Measurements from ENCODE around the gene ENKUR.
"Not testable (repeated sequence)": the region's sequence is repeated elsewhere in the genome, so short reads cannot be mapped to it uniquely, and the experiment has no call there.

Gene ENKUR

DNA sequence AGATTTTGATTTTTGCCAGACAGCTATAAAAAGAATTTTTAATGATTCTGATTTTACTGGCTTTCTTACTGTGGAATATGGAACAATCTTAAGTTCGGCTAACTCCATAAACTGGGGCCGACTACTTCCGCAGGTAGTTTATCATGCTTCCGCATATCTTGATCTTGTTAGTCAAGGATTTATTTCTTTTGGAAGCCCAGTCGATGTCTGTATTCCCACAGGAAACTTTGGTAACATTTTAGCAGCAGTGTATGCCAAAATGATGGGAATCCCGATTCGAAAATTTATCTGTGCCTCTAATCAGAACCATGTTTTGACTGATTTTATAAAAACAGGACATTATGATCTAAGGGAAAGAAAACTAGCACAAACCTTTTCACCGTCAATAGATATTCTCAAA is 8.6 kb upstream of the ENKUR start:
- H3K36me3 ChIP-seq (ENCODE audit: control insufficient read depth in 2 of 2, insufficient read depth in 2 of 2, low read length in 2 of 2) = no peaks in the 10 kb centered on the region
- H3K4me1 ChIP-seq (ENCODE audit: control insufficient read depth, insufficient read depth, low read length) = no peaks in the 10 kb centered on the region
- no peaks in the 10 kb centered on the region for H3K9me3 ChIP-seq (ENCODE audit: control insufficient read depth in 2 of 2, low read length in 2 of 2)
- H3K27me3 ChIP-seq (ENCODE audit: control insufficient read depth in 1 of 2, insufficient read depth in 2 of 2, low read length in 2 of 2) = no peaks in the 10 kb centered on the region
- no peak overlapping the region for H3K27ac ChIP-seq (ENCODE audit: low read length)
- no peak overlapping the region for H3K4me3 ChIP-seq (ENCODE audit: low read length in 2 of 2)
- no peak overlapping the region for H3K9ac ChIP-seq (ENCODE audit: low read length in 2 of 2)

DNA sequence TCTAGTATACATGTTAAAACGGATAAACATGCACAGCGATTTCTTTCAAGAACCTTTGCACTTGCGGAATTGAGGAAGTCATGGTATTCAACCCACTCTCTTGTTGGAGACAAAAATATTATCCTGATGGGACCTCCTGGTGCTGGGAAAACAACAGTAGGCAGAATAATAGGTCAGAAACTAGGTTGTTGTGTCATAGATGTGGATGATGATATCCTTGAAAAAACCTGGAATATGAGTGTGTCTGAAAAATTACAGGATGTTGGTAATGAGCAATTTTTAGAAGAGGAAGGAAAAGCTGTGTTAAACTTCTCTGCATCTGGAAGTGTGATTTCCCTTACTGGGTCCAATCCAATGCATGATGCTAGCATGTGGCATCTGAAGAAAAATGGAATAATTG is 7.3 kb upstream of the ENKUR start:
- H3K27ac ChIP-seq (ENCODE audit: low read length) = no peak overlapping the region
- H3K4me3 ChIP-seq (ENCODE audit: low read length in 2 of 2) = no peak overlapping the region
- no peaks in the 10 kb centered on the region for H3K27me3 ChIP-seq (ENCODE audit: control insufficient read depth in 1 of 2, insufficient read depth in 2 of 2, low read length in 2 of 2)
- H3K4me1 ChIP-seq (ENCODE audit: control insufficient read depth, insufficient read depth, low read length) = no peaks in the 10 kb centered on the region
- H3K36me3 ChIP-seq (ENCODE audit: control insufficient read depth in 2 of 2, insufficient read depth in 2 of 2, low read length in 2 of 2) = no peaks in the 10 kb centered on the region
- H3K9me3 ChIP-seq (ENCODE audit: control insufficient read depth in 2 of 2, low read length in 2 of 2) = no peaks in the 10 kb centered on the region
- H3K9ac ChIP-seq (ENCODE audit: low read length in 2 of 2) = no peak overlapping the region

DNA sequence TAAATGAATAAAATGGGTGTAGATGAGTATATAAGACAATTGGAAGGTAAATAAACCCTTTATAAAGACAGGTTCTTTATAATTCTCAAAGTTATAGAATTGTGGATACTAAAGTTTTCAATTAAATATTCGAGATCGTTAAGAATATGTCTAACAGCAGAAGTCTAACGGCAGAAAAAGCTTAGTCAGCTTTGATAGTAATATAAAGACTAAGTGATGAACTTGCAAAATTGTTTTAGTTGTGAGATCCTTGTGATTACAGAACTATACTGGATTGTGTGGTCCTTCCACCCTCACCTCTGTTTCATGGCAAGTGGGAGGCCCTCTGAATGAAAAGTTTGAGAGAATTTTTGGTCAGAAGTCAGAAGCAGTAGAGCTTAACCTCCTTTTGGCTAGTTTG is 2.7 kb upstream of the ENKUR start:
- Histone ChIP-seq H3K4me1 (ENCODE audit: control insufficient read depth, insufficient read depth, low read length) (no peaks in the 10 kb centered on the region), H3K27me3 (ENCODE audit: control insufficient read depth in 1 of 2, insufficient read depth in 2 of 2, low read length in 2 of 2) (no peaks in the 10 kb centered on the region), H3K9ac (ENCODE audit: low read length in 2 of 2) (no peak overlapping the region), H3K9me3 (ENCODE audit: control insufficient read depth in 2 of 2, low read length in 2 of 2) (no peaks in the 10 kb centered on the region), H3K4me3 (ENCODE audit: low read length in 2 of 2) (no peak overlapping the region), H3K36me3 (ENCODE audit: control insufficient read depth in 2 of 2, insufficient read depth in 2 of 2, low read length in 2 of 2) (no peaks in the 10 kb centered on the region), H3K27ac (ENCODE audit: low read length) (no peak overlapping the region)

DNA sequence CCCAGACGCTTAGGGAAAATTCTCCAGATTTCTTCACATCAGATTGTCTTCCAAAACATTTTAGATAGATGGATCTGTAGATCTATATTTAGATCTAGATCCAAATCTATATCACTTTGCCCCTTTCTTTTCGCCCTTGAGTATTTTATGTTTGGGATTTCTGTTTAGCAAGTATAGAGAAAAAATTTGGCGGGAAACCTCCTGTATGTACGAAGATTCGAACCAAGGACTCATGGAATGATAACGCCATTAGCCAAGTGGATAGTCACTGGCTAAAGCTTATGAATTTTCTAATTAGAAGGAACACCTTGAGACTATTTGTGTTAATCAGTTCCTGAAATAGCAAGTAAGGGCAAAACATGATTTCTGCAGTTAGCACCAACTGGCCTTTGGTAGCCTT is 1.7 kb upstream of the ENKUR start:
- no peaks in the 10 kb centered on the region for H3K27me3 ChIP-seq (ENCODE audit: control insufficient read depth in 1 of 2, insufficient read depth in 2 of 2, low read length in 2 of 2)
- no peaks in the 10 kb centered on the region for H3K4me1 ChIP-seq (ENCODE audit: control insufficient read depth, insufficient read depth, low read length)
- peak overlapping the region in 1 of 2 donors; percentile 86 for H3K9ac ChIP-seq (ENCODE audit: low read length in 2 of 2)
- no peaks in the 10 kb centered on the region for H3K9me3 ChIP-seq (ENCODE audit: control insufficient read depth in 2 of 2, low read length in 2 of 2)
- peak overlapping the region; percentile 83 to 90 for H3K4me3 ChIP-seq (ENCODE audit: low read length in 2 of 2)
- peak overlapping the region; percentile 82 for H3K27ac ChIP-seq (ENCODE audit: low read length)
- H3K36me3 ChIP-seq (ENCODE audit: control insufficient read depth in 2 of 2, insufficient read depth in 2 of 2, low read length in 2 of 2) = no peaks in the 10 kb centered on the region

DNA sequence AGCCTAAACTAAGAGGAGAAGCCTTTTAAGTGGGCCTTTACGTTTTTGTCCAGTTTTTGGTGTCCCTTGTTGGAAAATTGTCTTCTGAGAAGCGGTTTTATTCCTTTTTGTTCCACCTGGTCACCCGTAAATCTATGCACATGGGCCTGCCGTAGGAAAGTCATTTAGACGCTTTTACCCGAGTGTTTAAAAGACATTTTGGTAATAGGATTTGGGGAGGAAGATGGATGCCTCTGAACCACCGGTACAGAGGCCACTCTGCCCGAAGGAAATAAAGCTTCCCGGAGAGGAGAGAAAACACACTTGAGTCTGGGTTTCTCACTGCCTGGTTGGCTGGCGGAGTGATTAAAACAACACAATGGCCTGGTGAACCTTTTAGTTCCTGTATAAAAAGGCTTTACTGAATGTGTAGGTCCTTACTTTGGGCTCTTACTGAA is 1.2 kb upstream of the ENKUR start:
- Histone ChIP-seq H3K9me3 (ENCODE audit: control insufficient read depth in 2 of 2, low read length in 2 of 2) (no peaks in the 10 kb centered on the region), H3K4me3 (ENCODE audit: low read length in 2 of 2) (peak overlapping the region; percentile 83 to 90), H3K4me1 (ENCODE audit: control insufficient read depth, insufficient read depth, low read length) (no peaks in the 10 kb centered on the region), H3K36me3 (ENCODE audit: control insufficient read depth in 2 of 2, insufficient read depth in 2 of 2, low read length in 2 of 2) (no peaks in the 10 kb centered on the region), H3K27ac (ENCODE audit: low read length) (peak overlapping the region; percentile 82), H3K27me3 (ENCODE audit: control insufficient read depth in 1 of 2, insufficient read depth in 2 of 2, low read length in 2 of 2) (no peaks in the 10 kb centered on the region), H3K9ac (ENCODE audit: low read length in 2 of 2) (peak overlapping the region; percentile 79 to 86)

DNA sequence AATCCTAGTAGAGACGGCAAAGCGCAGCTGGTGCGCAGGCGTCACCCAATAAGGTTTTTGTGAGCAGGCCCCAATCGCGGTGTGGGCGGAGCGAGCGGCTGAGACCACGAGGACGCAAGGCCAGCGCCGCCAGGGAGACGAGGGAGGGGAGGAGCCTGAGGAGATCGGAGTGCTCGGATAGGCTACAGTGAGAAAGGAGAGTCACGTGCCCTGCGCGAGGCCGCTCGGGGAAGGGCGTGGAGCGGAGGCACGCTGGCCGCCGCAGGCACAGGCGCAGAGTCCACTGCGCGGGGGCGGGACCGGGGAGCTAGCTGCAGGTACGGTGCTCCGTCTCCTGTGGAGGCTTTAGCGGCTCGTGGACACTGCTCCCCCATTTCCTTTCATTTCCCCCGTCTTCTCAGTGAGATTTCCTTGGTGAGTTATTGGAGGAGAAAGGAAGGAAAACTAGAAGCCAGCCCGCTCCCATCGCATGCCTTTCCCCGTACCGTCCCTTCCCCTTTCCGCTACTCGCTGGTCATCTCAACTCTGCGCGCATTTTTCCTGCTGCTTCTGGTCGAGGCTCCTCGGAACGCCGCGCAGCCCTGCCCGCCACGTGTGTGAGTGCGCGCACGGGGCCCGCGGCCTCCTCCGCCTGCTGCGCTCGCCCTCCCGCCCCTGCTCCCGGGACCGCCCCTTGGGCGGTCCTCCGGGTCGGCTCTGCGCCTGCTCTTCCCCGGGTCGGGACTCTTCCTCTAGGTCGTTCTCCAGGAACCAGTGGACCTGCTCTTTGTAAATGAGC is 607 bp upstream of the ENKUR start, which contains the start of gene THNSL1:
Gene THNSL1, plus strand, starts transcription at position 237 of the 778 bp plus-strand sequence. CDS start 6,612 bp downstream, outside the sequence.
- H3K9me3 ChIP-seq (ENCODE audit: control insufficient read depth in 2 of 2, low read length in 2 of 2) = no peaks in the 10 kb centered on the region
- peak within 1 kb of the TSS; percentile 82 for H3K27ac ChIP-seq (ENCODE audit: low read length)
- H3K9ac ChIP-seq (ENCODE audit: low read length in 2 of 2) = peak within 1 kb of the TSS; percentile 79 to 86
- H3K36me3 ChIP-seq (ENCODE audit: control insufficient read depth in 2 of 2, insufficient read depth in 2 of 2, low read length in 2 of 2) = no peaks in the 10 kb centered on the region
- H3K4me1 ChIP-seq (ENCODE audit: control insufficient read depth, insufficient read depth, low read length) = no peaks in the 10 kb centered on the region
- H3K4me3 ChIP-seq (ENCODE audit: low read length in 2 of 2) = peak within 1 kb of the TSS; percentile 83 to 90
- no peaks in the 10 kb centered on the region for H3K27me3 ChIP-seq (ENCODE audit: control insufficient read depth in 1 of 2, insufficient read depth in 2 of 2, low read length in 2 of 2)

DNA sequence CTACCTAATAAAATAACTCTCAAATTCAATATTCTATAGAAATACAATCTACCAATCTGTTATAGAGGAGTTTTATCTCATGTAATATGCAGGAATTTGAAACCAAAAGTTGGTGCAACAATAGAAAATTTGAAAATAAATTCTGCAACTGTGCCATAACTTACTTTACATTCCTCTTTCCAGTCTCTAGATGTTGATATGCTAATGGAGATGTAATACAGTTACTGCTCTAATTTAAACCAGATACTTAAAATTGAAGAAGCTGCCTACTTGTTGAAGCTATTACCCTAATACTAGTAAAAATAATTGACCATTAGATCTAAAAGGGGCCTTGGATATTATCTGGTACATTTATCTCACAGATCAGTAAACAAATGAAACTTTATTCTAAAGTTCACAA is 1.4 kb downstream of the ENKUR start:
- Histone ChIP-seq H3K9me3 (ENCODE audit: control insufficient read depth in 2 of 2, low read length in 2 of 2) (no peaks in the 10 kb centered on the region), H3K4me1 (ENCODE audit: control insufficient read depth, insufficient read depth, low read length) (no peaks in the 10 kb centered on the region), H3K9ac (ENCODE audit: low read length in 2 of 2) (no peak overlapping the region), H3K27ac (ENCODE audit: low read length) (no peak overlapping the region), H3K4me3 (ENCODE audit: low read length in 2 of 2) (no peak overlapping the region), H3K36me3 (ENCODE audit: control insufficient read depth in 2 of 2, insufficient read depth in 2 of 2, low read length in 2 of 2) (no peaks in the 10 kb centered on the region), H3K27me3 (ENCODE audit: control insufficient read depth in 1 of 2, insufficient read depth in 2 of 2, low read length in 2 of 2) (no peaks in the 10 kb centered on the region)

GRCh38 chr10:25011591-25011990 is 4.4 kb downstream of the ENKUR start:
- not testable (repeated sequence) for H3K9me3 ChIP-seq (ENCODE audit: control insufficient read depth in 2 of 2, low read length in 2 of 2); H3K4me3 ChIP-seq (ENCODE audit: low read length in 2 of 2); H3K36me3 ChIP-seq (ENCODE audit: control insufficient read depth in 2 of 2, insufficient read depth in 2 of 2, low read length in 2 of 2); H3K27ac ChIP-seq (ENCODE audit: low read length); H3K9ac ChIP-seq (ENCODE audit: low read length in 2 of 2); H3K4me1 ChIP-seq (ENCODE audit: control insufficient read depth, insufficient read depth, low read length); H3K27me3 ChIP-seq (ENCODE audit: control insufficient read depth in 1 of 2, insufficient read depth in 2 of 2, low read length in 2 of 2)

DNA sequence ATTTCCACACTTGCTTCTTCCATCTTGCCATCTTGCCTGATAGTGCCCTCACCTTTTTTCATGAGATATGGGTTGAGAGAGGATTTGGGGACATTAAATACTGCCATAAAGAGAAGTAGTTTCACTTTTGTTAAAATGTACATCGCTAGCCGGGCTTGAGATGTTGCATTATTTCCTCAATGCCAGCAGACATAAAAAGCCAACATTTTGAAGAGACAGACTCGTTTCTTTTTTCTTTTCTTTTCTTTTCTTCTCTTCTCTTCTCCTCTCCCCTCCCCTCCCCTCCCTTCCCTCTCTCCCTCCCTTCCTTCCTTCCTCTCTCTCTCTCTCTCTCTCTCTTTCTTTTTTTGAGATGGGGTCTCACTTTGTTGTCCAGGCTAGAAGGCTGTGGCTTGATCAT is 17.9 kb downstream of the ENKUR start:
- Histone ChIP-seq H3K36me3 (ENCODE audit: control insufficient read depth in 2 of 2, insufficient read depth in 2 of 2, low read length in 2 of 2) (no peaks in the 10 kb centered on the region), H3K4me1 (ENCODE audit: control insufficient read depth, insufficient read depth, low read length) (no peaks in the 10 kb centered on the region), H3K27me3 (ENCODE audit: control insufficient read depth in 1 of 2, insufficient read depth in 2 of 2, low read length in 2 of 2) (no peaks in the 10 kb centered on the region), H3K4me3 (ENCODE audit: low read length in 2 of 2) (no peak overlapping the region), H3K27ac (ENCODE audit: low read length) (no peak overlapping the region), H3K9ac (ENCODE audit: low read length in 2 of 2) (no peak overlapping the region), H3K9me3 (ENCODE audit: control insufficient read depth in 2 of 2, low read length in 2 of 2) (no peaks in the 10 kb centered on the region)

- H3K4me1 ChIP-seq (ENCODE audit: control insufficient read depth, insufficient read depth, low read length) = no peaks in the 10 kb centered on the region
- no peaks in the 10 kb centered on the region for H3K27me3 ChIP-seq (ENCODE audit: control insufficient read depth in 1 of 2, insufficient read depth in 2 of 2, low read length in 2 of 2)
- no peak overlapping the region for H3K9ac ChIP-seq (ENCODE audit: low read length in 2 of 2)
- no peak overlapping the region for H3K27ac ChIP-seq (ENCODE audit: low read length)
- H3K36me3 ChIP-seq (ENCODE audit: control insufficient read depth in 2 of 2, insufficient read depth in 2 of 2, low read length in 2 of 2) = no peaks in the 10 kb centered on the region
- no peaks in the 10 kb centered on the region for H3K9me3 ChIP-seq (ENCODE audit: control insufficient read depth in 2 of 2, low read length in 2 of 2)
- no peak overlapping the region for H3K4me3 ChIP-seq (ENCODE audit: low read length in 2 of 2)
Observed at GRCh38 chr10:24995072-24995471, 20.9 kb downstream of the ENKUR start.

GRCh38 chr10:24993237-24993958 is 22.6 kb downstream of the ENKUR start:
- Histone ChIP-seq H3K36me3 (ENCODE audit: control insufficient read depth in 2 of 2, insufficient read depth in 2 of 2, low read length in 2 of 2) (no peaks in the 10 kb centered on the region), H3K9ac (ENCODE audit: low read length in 2 of 2) (no peak overlapping the region), H3K4me1 (ENCODE audit: control insufficient read depth, insufficient read depth, low read length) (no peaks in the 10 kb centered on the region), H3K27ac (ENCODE audit: low read length) (no peak overlapping the region), H3K4me3 (ENCODE audit: low read length in 2 of 2) (no peak overlapping the region), H3K27me3 (ENCODE audit: control insufficient read depth in 1 of 2, insufficient read depth in 2 of 2, low read length in 2 of 2) (no peaks in the 10 kb centered on the region), H3K9me3 (ENCODE audit: control insufficient read depth in 2 of 2, low read length in 2 of 2) (no peaks in the 10 kb centered on the region)
